Activated naive CD8-positive, alpha-beta T cell treated with anti-CD3 and anti-CD28 coated beads, Interleukin-2, amount 10 ng/mL, durations not matched to agents 7 days and 5 days (primary cell): ENCODE measurements around the gene SMAD1. TPM values are rescaled to one million over a fixed set of nuclear protein-coding genes. Genes with fewer than 3 reads are reported as not detected.
"Not testable (repeated sequence)": the region's sequence is repeated elsewhere in the genome, so short reads cannot be mapped to it uniquely, and the experiment has no call there.

Source experiments
- ATAC-seq: fragments of 150-1000 bp; cut with Tn5 transposase; one replicate; pipeline ENCODE4 v1.10.0; 2021; ENCODE audit warnings: low read depth, moderate library complexity
- POLR2A ChIA-PET: fragments of 350-600 bp; sonication (Branson Sonifier 250); formaldehyde crosslinking; loops from one replicate; lab custom pipeline; 2021; ENCODE audit warnings: antibody characterized with exemption; lab: Charles Lee
- DNase-seq: peaks from one replicate; pipeline ENCODE4 v3.0.0; 2021
- H3K27ac Mint-ChIP-seq: one replicate; pipeline ENCODE4 v1.8.0; 2022; ENCODE audit warnings: mild to moderate bottlenecking, mixed read lengths
- H3K27me3 Mint-ChIP-seq: one replicate; pipeline ENCODE4 v1.8.0; 2022; ENCODE audit warnings: mild to moderate bottlenecking, moderate library complexity, mixed read lengths
- H3K36me3 Mint-ChIP-seq: one replicate; pipeline ENCODE4 v1.8.0; 2021; ENCODE audit warnings: mild to moderate bottlenecking, mixed read lengths
- H3K4me1 Mint-ChIP-seq: one replicate; pipeline ENCODE4 v1.8.0; 2021; ENCODE audit warnings: mixed read lengths
- H3K4me3 Mint-ChIP-seq: one replicate; pipeline ENCODE4 v1.8.0; 2022; ENCODE audit warnings: mild to moderate bottlenecking, moderate library complexity, mixed read lengths
- H3K9me3 Mint-ChIP-seq: one replicate; pipeline ENCODE4 v1.8.0; 2021; ENCODE audit warnings: mixed read lengths
- total RNA-seq, 2 experiments: library from RNA; stranded (reverse); gene quantifications; one replicate each; pipeline ENCODE4 v1.2.3, GENCODE V29; 2021

SMAD1 gene
- total RNA-seq, 2 experiments from 2014 or later = 0.25 to 0.96 TPM

GRCh38 chr4:145523117-145523516 lies 41.5 kb downstream of the SMAD1 start:
- no peaks in the 10 kb centered on the region for H3K9me3 Mint-ChIP-seq
- DNase-seq (no peak), ATAC-seq (no peak)
- POLR2A ChIA-PET = no interaction called here
- peaks cover 2% of the 10 kb centered on the region for H3K27me3 Mint-ChIP-seq
- H3K4me1 Mint-ChIP-seq = no peaks in the 10 kb centered on the region
- no peak overlapping the region for H3K4me3 Mint-ChIP-seq
- no peak overlapping the region for H3K27ac Mint-ChIP-seq
- H3K36me3 Mint-ChIP-seq = no peaks in the 10 kb centered on the region

- DNase-seq (no peak), ATAC-seq (no peak)
- peaks cover 2% of the 10 kb centered on the region for H3K27me3 Mint-ChIP-seq
- H3K27ac Mint-ChIP-seq = no peak overlapping the region
- H3K4me3 Mint-ChIP-seq = no peak overlapping the region
- H3K4me1 Mint-ChIP-seq = no peaks in the 10 kb centered on the region
- H3K9me3 Mint-ChIP-seq = no peaks in the 10 kb centered on the region
- POLR2A ChIA-PET = no interaction called here
- no peaks in the 10 kb centered on the region for H3K36me3 Mint-ChIP-seq
These were observed 42.9 kb downstream of the SMAD1 start for GRCh38 chr4:145524552-145524951.

- H3K27ac Mint-ChIP-seq = no peak overlapping the region
- H3K27me3 Mint-ChIP-seq = peaks cover 2% of the 10 kb centered on the region
- H3K4me1 Mint-ChIP-seq = no peaks in the 10 kb centered on the region
- DNase-seq = no peak
- H3K9me3 Mint-ChIP-seq = no peaks in the 10 kb centered on the region
- no peaks in the 10 kb centered on the region for H3K36me3 Mint-ChIP-seq
- ATAC-seq = no peak
- H3K4me3 Mint-ChIP-seq = no peak overlapping the region
- POLR2A ChIA-PET = no interaction called here
These were observed 43.7 kb downstream of the SMAD1 start for GRCh38 chr4:145525291-145525740.

- POLR2A ChIA-PET = no interaction called here
- H3K36me3 Mint-ChIP-seq = no peaks in the 10 kb centered on the region
- H3K4me3 Mint-ChIP-seq = no peak overlapping the region
- peaks cover 6% of the 10 kb centered on the region for H3K27me3 Mint-ChIP-seq
- no peak overlapping the region for H3K27ac Mint-ChIP-seq
- ATAC-seq (no peak), DNase-seq (no peak)
- H3K4me1 Mint-ChIP-seq = no peaks in the 10 kb centered on the region
- H3K9me3 Mint-ChIP-seq = no peaks in the 10 kb centered on the region
These were observed 46.1 kb downstream of the SMAD1 start for GRCh38 chr4:145527773-145528172.

- H3K27me3 Mint-ChIP-seq = peaks cover 6% of the 10 kb centered on the region
- no peak for DNase-seq
- no peaks in the 10 kb centered on the region for H3K36me3 Mint-ChIP-seq
- no peaks in the 10 kb centered on the region for H3K9me3 Mint-ChIP-seq
- H3K4me1 Mint-ChIP-seq = no peaks in the 10 kb centered on the region
- POLR2A ChIA-PET = no interaction called here
- H3K4me3 Mint-ChIP-seq = no peak overlapping the region
- H3K27ac Mint-ChIP-seq = no peak overlapping the region
- no peak for ATAC-seq
These were observed 46.9 kb downstream of the SMAD1 start for GRCh38 chr4:145528601-145529000.

GRCh38 chr4:145530189-145530588 lies 48.5 kb downstream of the SMAD1 start:
- DNase-seq = no peak
- Mint-ChIP-seq H3K4me1 (no peaks in the 10 kb centered on the region), H3K27ac (no peak overlapping the region), H3K27me3 (peaks cover 6% of the 10 kb centered on the region), H3K36me3 (no peaks in the 10 kb centered on the region), H3K4me3 (no peak overlapping the region), H3K9me3 (no peaks in the 10 kb centered on the region)
- no peak for ATAC-seq
- POLR2A ChIA-PET = no interaction called here

- no peaks in the 10 kb centered on the region for H3K4me1 Mint-ChIP-seq
- no peak for DNase-seq
- ATAC-seq = no peak
- no peaks in the 10 kb centered on the region for H3K9me3 Mint-ChIP-seq
- H3K4me3 Mint-ChIP-seq = no peak overlapping the region
- no peaks in the 10 kb centered on the region for H3K36me3 Mint-ChIP-seq
- peaks cover 6% of the 10 kb centered on the region for H3K27me3 Mint-ChIP-seq
- POLR2A ChIA-PET = no interaction called here
- H3K27ac Mint-ChIP-seq = no peak overlapping the region
These were observed 49.0 kb downstream of the SMAD1 start for GRCh38 chr4:145530662-145531061.

- H3K27me3 Mint-ChIP-seq = peaks cover 5% of the 10 kb centered on the region
- H3K27ac Mint-ChIP-seq = no peak overlapping the region
- ATAC-seq = no peak
- DNase-seq = no peak
- H3K9me3 Mint-ChIP-seq = no peaks in the 10 kb centered on the region
- H3K4me3 Mint-ChIP-seq = no peak overlapping the region
- H3K4me1 Mint-ChIP-seq = no peaks in the 10 kb centered on the region
- POLR2A ChIA-PET = no interaction called here
- no peaks in the 10 kb centered on the region for H3K36me3 Mint-ChIP-seq
These were observed 49.6 kb downstream of the SMAD1 start for GRCh38 chr4:145531223-145531622.

GRCh38 chr4:145531859-145532258 lies 50.2 kb downstream of the SMAD1 start:
- no peak for ATAC-seq
- no peaks in the 10 kb centered on the region for H3K9me3 Mint-ChIP-seq
- no peak overlapping the region for H3K27ac Mint-ChIP-seq
- peaks cover 6% of the 10 kb centered on the region for H3K27me3 Mint-ChIP-seq
- H3K4me3 Mint-ChIP-seq = no peak overlapping the region
- POLR2A ChIA-PET = no interaction called here
- no peaks in the 10 kb centered on the region for H3K4me1 Mint-ChIP-seq
- DNase-seq = no peak
- no peaks in the 10 kb centered on the region for H3K36me3 Mint-ChIP-seq

GRCh38 chr4:145533001-145533400 lies 51.3 kb downstream of the SMAD1 start:
- Mint-ChIP-seq H3K9me3 (no peaks in the 10 kb centered on the region), H3K4me1 (no peaks in the 10 kb centered on the region), H3K27me3 (peaks cover 16% of the 10 kb centered on the region), H3K27ac (no peak overlapping the region), H3K4me3 (no peak overlapping the region), H3K36me3 (no peaks in the 10 kb centered on the region)
- POLR2A ChIA-PET = no interaction called here
- DNase-seq (no peak), ATAC-seq (no peak)

- H3K27ac Mint-ChIP-seq, H3K4me3 Mint-ChIP-seq, H3K4me1 Mint-ChIP-seq, ATAC-seq, DNase-seq, H3K36me3 Mint-ChIP-seq, H3K9me3 Mint-ChIP-seq, POLR2A ChIA-PET: not testable (repeated sequence)
- peaks cover 17% of the 10 kb centered on the region for H3K27me3 Mint-ChIP-seq
These were observed 51.8 kb downstream of the SMAD1 start for GRCh38 chr4:145533415-145533814.

GRCh38 chr4:145533961-145534360 lies 52.3 kb downstream of the SMAD1 start:
- Mint-ChIP-seq H3K4me1 (no peaks in the 10 kb centered on the region), H3K9me3 (no peaks in the 10 kb centered on the region), H3K36me3 (no peaks in the 10 kb centered on the region), H3K27me3 (peaks cover 17% of the 10 kb centered on the region), H3K4me3 (no peak overlapping the region), H3K27ac (no peak overlapping the region)
- no peak for DNase-seq
- no peak for ATAC-seq
- POLR2A ChIA-PET = no interaction called here

- Mint-ChIP-seq H3K27me3 (peaks cover 21% of the 10 kb centered on the region), H3K27ac (no peak overlapping the region), H3K4me3 (no peak overlapping the region), H3K4me1 (no peaks in the 10 kb centered on the region), H3K36me3 (no peaks in the 10 kb centered on the region), H3K9me3 (no peaks in the 10 kb centered on the region)
- ATAC-seq (no peak), DNase-seq (no peak)
- POLR2A ChIA-PET = no interaction called here
These were observed 53.5 kb downstream of the SMAD1 start for GRCh38 chr4:145535202-145535601.

GRCh38 chr4:145536044-145536443 lies 54.4 kb downstream of the SMAD1 start:
- no peak overlapping the region for H3K4me3 Mint-ChIP-seq
- DNase-seq (no peak), ATAC-seq (no peak)
- H3K36me3 Mint-ChIP-seq = no peaks in the 10 kb centered on the region
- H3K27me3 Mint-ChIP-seq = peaks cover 17% of the 10 kb centered on the region
- no peaks in the 10 kb centered on the region for H3K9me3 Mint-ChIP-seq
- no peak overlapping the region for H3K27ac Mint-ChIP-seq
- POLR2A ChIA-PET = no interaction called here
- peaks cover 2% of the 10 kb centered on the region for H3K4me1 Mint-ChIP-seq

- POLR2A ChIA-PET = no interaction called here
- DNase-seq = no peak
These were observed 56.9 kb downstream of the SMAD1 start for GRCh38 chr4:145538596-145538995.

More at GRCh38 chr4:145538596-145538995, 56.9 kb downstream of the SMAD1 start:
- no peak overlapping the region for H3K27ac Mint-ChIP-seq
- peaks cover 17% of the 10 kb centered on the region for H3K27me3 Mint-ChIP-seq
- H3K4me1 Mint-ChIP-seq = peaks cover 3% of the 10 kb centered on the region
- H3K36me3 Mint-ChIP-seq = no peaks in the 10 kb centered on the region
- H3K4me3 Mint-ChIP-seq = no peak overlapping the region
- no peaks in the 10 kb centered on the region for H3K9me3 Mint-ChIP-seq
- no peak for ATAC-seq
